Activated gamma-delta T cell treated with Interleukin-2 at 50 U/mL for 16 hours (primary cell): ENCODE data around the gene MYH14.

Experiments
- DNase-seq: peaks from one replicate; pipeline ENCODE4 v3.0.0-alpha.2; 2020

MYH14 gene

DNA sequence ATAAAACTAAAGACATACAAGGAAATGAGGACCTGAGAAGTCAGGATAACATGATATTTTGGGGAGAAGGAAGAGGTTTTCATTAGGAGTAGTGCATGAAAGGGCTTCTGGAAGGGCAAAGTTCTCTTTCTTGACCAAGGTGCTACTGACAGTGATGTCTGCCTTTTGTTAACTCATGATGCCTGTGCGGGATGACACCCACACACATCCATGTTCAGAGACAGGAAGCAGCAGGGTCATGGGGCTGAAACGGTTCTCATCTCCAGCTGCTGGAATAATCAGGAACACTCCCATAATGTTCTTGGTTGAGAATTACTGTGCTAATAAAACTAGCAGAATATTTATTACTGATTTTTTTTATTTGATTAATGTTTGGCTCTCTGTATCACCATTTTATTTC, 96.6 kb downstream of the MYH14 start:
- DNase-seq, result no peak

DNA sequence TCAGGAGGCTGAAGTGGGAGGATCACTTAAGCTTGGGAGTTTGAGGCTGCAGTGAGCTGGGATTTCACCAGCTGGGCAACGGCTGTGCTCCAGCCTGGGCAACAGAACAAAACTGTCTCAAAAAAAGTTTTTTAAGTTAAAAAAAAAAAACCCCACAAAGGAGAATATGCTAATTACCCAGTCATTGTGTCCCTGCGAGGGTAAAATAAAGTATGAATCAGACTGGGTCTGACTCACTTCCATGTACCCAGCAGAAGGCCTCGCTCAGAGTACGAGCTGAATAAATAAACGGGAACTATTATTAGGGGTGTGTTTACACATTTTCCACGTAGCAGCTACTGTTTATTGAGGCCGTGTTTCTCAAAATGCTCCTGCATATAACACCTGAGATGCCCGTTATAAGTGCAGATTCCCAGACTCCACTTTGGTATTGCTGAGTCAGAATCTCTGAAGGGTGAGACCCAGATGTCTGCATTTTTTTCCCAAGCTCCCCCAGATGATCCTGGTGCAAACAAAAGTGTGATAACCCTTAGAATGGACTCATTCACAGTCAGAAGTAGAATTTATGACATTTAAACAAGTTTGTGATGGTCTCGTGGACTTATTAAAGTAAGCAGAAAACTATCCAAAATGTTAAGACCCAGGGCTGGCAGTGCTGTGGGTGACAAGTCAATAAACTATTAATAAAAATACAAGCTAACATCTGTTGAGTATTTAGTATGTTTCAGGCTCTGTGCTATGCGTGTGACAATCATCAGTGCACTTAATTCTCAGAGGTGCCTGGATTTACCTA, 97.6 kb downstream of the MYH14 start:
- DNase-seq, result no peak

DNA sequence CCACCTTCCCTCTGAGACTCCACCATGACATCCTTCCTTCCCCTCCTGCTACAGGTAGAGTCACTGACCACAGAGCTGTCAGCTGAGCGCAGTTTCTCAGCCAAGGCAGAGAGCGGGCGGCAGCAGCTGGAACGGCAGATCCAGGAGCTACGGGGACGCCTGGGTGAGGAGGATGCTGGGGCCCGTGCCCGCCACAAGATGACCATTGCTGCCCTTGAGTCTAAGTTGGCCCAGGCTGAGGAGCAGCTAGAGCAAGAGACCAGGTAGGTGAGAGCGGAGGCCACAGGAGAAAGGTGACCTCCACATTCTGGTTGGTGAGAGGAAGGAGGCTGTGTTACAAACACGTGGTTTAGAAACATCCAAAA, 98.2 kb downstream of the MYH14 start:
- DNase-seq, result no peak

DNA sequence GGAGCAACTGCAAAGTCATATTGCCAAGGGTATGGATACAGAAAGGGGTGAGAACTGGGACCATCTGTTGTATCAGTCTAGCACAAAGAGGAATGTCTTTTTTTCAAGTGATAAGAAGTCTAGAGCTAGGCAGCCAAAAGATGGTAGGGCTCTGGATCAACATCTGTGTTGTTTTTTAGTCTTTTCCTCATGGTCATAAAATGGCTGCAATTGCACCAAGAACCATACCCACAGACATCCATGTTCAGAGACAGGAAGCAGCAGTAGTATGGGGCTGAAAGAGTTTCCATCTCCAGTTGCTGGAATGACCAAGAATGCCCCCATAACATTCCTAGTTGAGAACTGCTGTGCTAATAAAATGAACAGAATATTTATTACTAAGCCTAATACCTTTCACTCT, 100.1 kb downstream of the MYH14 start:
- no peak for DNase-seq

DNA sequence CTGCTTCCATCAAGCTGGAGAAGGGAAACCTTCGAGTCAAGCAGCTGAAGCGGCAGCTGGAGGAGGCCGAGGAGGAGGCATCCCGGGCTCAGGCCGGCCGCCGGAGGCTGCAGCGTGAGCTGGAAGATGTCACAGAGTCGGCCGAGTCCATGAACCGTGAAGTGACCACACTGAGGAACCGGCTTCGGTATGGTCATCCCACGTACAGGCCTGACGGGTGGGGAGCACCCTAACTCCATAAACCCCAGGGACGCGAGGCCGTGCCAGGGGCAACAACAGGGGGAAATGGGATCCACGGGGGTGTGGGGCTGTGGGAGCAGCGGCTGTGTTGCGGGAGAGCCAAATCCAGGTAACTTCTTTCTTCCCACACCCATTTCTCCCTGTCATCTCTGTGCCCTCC, 105.6 kb downstream of the MYH14 start:
- no peak for DNase-seq

DNA sequence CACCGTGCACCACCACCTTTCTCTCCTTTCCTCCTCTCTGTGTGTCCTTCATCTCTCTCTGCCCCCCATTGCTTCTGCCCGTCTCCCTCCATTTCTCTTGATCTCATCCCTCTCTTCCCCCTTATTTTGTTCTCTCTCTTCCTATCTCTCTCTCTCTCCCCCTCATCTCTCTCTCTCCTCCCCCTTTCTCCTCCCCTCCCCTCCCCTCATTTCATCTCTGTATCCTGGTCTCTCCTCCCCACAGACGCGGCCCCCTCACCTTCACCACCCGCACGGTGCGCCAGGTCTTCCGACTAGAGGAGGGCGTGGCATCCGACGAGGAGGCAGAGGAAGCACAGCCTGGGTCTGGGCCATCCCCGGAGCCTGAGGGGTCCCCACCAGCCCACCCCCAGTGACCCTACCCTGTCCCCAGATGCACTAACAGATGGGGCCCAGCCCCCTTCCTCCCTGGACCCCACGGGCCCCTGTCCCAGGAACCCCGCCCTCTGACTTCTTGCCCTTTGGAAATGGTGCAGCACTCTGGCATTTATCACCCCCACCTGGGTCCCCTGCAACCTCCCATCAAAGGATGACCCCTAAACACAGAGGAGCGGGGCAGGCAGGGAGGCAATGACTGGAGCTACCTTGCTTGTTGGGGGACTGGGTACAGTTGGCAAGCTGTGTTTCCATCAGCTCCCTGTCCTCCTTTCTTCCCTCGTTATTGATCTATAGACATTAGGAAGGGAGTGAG, 106.1 kb downstream of the MYH14 start:
- DNase-seq, result no peak

DNA sequence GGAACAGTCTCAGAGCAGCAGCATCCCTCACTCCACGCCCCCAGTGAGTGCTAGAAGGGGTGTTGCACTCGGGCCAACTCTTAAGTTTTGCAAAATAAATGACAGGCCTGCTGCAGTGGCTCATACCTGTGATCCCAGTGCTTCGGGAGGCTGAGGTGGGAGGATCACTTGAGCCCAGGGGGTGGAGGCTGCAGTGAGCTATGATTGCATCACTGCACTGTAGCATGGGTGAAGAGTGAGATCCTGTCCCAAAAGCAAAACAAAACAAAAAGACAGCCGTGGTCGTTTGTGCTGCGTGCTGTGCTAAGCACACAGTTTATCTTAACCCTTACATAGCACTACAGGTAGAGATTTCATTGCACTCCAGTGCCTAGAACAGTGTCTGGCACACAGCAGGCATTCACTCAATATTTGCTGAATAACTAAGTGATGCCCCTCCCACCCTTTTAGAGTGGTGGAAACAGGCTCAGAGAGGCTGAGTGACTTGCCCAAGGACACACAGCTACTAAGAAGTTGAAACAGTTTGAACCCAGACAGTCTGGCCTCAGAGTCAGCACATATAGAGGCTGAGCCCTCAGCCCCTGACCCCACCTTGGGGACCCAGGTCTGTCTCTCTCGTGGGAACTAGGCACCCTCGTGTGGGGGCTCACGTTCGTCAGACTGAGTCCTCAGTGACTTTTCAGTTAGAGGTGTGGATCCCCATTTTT, 107.5 kb downstream of the MYH14 start:
- DNase-seq, result no peak

DNA sequence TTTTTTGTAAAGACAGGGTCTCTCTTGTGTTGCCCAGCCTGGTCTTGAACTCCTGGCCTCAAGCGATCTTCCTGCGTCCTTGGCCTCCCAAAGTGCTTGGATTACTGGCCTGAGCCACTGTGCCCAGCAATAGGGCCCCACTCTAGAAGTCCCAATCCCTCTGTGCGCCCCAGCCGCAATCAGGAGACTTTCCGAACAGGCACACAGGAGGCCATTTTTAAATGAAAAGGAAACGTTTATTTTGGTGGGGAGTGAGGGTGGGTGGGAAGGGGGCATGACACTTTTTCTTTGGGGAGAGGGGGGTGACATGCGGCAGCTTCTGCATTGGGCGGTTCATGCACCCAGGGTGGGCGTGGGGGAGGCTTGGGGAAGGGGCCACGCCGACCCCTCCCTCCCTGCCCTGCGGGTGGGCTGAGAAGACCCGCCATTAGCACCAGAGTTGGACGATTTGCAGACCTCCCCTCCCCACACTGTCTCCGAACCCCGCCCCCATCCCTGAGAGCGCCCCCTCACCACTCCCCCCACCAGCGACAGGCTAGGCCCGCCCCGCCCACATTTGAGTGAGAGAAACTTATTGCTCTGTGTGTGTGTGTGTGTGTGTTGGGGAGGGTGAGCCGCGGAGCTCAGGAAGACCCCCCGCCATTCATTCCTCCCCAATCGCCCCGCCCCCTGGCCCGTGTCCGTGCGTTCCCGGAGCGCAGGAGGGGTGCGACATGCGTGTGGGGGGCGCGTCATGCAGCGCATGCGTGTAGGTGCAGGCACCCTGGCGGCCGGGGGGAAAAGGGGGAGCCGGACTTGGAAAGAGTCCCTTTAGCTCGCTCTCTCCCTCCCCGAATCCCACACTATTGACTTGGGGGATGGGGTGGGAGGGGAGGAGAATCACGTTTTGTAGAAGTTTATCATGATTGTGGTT, 108.6 kb downstream of the MYH14 start:
- DNase-seq, result no peak

DNA sequence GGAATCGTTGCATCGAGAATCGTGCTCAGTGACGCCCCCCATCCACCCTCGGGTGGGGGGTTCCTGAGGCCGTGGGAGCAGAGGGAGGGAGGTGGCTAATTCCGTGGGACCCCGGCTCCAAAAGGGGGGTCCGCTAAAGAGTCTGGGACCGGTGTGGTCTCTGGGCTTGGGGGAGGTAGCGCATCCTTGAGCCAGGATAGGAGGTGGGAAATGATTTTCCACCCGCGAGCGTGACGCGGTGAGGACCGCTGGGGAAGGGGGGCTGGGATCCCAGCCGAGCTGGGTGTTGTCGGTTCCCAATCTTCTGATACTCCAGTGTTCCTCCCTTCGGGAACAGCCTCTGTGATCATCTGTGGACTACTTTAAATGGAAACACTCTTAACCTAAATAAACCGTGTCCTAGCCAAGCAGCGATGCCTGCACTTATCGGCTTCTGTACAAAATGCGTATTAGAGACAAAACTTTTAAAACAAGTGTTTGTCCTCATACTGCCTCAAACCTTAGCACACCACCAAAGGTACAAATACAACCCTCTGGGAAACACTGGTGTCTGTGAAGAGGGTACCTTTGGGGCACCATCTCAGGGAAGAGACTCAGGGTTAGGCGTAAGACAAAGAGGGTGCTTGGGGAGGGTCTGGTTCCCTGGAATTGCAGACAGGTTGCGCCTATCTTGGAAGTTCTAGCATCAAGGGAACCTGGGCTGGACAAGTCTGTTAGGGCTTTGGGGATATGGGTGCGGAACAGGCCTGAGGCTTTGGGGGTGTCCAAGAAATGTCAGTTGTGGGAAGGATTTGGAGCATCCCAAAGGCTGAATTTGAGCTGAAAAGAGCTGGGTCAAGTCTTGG, 109.8 kb downstream of the MYH14 start:
- DNase-seq, result no peak

DNA sequence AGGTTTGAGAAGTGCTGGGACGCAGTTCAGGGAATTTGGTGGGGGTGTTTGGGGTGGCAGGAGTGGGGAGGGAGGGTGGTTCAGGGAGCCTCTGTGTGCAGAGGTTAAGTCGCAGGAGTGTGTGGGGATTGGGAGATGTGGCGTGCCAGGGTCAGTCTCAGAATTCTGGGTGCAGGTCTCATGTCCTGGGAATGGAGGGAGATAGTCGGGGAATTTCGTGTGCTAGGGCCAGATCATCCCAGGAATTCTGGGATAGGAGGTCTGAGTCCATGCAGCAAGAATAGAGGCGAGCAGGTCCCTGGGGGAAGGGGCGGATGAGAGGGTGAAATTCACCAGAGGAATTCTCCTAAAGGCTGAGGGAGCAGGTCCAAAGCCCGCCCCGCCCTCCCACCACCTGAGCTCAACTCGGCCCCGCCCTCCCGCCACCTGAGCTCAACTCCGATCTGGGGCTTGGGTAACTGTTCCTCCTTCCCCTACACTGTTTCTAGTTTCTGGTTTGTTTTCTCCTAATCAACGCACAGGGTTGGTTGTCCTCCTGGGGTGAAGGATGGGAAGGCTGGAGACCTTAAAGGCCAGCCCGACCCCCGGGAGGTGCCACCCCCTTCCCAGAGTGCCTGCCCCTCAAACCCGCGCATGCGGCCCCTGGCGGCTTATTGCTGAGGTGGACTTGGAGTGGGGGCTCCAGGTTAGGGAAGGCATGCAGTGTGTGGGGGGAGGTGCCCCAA, 110.6 kb downstream of the MYH14 start:
- DNase-seq, result no peak

DNA sequence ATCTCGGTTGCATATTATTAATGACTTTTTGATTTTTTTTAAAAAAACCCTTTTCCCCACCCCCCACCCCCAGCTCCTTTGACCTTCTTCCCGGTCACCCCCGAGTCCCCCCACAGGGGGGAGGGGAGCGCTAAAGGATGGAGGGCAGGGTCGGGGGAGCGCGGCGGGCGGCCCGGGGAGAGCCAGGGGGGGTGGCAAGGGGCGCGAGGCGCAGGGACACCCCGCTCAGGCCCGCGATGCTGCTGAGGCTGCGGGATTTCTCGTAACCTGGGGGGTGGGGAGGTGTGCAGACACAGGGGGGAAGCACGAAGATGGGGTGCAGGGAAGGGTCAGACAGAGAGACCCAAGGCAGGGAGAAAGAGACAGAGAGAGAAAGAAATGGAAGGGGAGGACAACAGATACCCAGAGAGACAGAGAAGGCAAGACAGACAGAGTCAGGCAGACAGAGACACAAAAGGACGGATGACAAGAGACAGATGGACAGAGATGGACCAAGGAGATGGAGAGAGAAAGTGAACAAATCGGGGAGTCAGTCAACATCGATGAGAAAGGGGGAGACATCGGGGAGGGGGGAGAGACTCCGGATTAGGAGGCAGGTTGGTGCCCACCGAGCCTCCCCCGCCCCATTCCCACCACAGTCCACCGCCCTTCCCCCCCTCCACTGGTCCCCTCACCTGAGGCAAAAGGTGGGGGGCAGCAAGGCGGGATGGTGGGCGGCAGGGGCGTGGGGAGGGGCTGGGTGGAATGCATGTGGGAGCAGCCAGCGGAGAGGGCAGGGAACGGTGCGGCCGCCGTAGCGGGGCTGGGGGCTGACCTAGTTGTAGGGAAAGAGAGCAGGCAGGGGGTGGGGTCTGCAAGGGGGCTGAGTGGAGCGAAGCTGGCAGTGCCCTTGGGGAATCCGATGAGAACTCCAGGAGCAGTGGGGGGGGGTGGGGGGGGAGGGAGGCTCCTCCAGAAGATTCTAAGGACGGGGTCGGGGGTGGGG, 111.6 kb downstream of the MYH14 start:
- no peak for DNase-seq

DNA sequence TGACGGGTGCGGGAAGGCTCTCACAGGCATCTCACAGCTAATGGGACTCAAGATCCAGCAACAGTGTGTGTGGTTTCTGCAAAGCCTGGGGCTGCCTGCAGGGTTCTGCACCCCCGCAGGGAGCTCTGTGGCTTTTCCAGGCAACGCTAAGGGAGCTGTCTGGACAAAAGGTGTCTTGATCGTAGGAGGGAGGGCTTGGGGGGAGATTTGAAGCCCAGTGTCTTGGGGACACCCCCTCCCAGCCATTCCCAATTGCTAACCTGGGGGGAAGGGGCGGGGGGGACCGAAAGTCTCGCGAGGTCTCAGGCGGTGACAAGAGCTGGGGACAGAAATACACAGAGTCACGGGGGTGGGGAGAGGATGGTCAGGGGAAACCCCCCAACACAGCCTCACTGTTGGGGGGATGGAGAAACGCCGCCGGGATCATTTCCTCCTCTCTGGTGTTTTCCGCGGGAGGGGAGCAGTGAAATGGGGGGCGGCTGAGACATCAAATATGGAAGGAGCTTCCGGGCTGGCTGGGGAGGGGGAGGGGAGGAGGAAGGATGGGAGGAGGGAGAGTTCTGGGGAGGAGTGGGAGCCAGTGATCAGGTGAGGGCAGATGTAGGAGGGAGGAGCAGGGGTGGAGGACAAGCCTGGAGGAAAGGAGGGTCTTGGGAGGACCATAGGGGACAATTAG, 112.5 kb downstream of the MYH14 start:
- DNase-seq, result no peak

DNA sequence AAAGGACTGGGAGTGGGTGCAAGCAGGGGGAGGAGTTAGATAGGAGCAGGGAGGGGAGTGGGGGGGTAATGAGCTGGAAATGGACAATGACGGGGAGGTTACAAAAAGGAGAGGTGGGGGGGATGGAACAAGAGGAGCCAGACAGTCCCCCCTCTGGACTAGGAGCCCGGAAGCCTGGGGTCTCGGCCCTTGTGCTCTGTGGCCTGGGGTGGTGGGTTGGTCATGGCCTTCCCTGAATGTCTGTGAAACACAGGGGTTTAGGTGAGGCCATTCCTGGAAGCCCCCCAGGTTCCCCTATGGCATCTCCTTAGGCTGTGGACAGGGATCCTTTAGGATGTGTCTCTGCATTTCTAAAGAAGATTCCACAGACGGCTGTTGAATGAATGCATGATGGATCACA, 113.7 kb downstream of the MYH14 start:
- no peak for DNase-seq

DNA sequence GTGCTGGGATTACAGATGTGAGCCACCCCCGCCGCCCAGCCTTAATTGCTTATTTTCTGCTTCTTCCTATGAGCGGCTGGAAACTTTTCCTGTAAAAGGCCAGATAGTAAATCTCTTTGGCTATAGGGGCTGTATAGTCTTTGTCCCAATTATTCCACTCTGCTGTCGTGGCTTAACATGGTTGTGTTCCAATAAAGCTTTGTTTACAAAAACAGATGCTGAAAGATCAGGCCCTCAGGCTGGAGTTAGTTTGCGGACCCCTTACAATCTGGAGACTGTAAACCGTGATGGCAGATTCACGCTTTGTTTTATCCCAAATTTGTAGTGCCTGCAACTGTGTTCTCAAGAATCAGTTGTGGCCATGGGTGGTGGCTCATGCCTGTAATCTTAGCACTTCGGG, 115.0 kb downstream of the MYH14 start:
- DNase-seq, result no peak

DNA sequence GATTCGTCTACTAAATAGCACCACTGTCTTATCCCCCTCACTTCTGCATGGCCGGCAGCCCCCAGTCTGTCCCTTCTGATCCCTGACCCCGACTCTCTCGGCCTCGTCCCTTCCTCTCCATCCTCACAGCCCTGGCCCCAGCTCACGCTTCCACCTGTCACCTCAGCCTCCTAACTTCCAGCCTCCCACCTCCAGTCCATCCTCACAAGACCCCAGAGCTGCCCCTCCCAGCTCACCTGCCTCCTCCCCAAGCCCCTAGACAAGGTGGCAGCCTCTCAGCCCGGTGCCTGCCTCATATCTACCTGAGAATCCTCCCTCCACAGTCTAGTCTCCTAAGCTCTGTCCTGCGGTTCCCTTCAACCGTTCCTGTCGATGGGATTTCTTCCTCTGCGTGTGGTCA, 115.7 kb downstream of the MYH14 start:
- DNase-seq, result no peak

DNA sequence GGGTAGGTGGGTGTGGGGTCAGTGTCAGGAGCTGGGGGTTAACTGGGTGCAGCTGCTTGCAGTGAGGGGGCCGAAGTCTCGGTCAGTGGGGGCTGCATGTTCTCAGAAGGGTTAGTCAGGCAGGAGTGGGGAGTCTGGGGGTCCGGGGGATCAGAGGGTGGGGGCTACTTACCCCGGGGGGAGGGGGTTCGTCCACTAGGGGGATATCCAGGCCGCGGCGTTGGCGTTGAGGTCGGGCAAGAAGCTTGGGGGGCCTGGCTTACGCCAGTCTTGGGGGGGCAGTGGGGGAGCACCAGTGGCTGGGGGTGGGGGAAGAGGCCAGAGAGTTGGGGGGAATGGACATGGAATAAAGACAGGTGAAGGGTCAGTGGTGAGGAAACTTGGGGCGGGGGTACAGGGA, 116.6 kb downstream of the MYH14 start:
- no peak for DNase-seq

DNA sequence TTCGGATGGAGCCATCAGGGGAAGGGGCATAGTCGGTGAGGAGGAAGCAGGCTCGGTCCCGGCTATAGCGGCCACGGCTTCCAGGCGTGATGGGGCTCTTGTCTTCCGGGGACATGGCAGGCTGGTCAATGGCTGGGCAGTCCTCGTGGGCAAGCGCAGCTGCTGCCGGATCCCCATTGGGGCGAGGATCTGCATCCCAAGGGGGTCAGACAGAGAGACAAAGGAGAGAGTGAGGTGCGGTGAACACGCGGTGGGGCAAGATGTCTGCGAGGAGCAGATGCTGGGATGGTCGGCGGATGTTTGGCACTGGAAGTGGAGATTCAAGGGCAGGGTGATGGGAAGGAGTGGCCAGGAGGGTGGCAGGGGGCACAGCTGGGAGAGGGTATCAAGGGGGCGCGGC, 117.2 kb downstream of the MYH14 start:
- DNase-seq, result no peak

DNA sequence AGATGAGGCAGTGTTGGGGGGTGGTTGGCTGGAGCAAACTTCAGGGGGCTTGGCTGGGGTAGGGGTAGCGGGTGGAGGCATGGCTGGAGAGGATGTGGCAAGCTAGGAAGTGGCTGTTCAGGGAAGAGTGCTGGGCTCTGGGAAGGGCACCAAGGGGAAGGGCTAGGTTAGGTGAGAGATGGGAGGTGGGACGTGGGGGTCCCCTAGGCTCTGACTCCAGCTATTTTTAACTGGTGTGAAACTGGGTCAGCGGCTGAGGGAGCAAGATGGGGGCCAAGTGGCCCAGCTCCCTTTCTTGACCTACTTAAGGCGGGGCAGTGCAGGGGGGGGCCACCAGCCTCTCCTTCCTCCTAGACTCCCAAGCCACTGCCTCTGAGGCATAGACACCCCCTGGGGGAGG, 118.4 kb downstream of the MYH14 start:
- DNase-seq, result no peak

DNA sequence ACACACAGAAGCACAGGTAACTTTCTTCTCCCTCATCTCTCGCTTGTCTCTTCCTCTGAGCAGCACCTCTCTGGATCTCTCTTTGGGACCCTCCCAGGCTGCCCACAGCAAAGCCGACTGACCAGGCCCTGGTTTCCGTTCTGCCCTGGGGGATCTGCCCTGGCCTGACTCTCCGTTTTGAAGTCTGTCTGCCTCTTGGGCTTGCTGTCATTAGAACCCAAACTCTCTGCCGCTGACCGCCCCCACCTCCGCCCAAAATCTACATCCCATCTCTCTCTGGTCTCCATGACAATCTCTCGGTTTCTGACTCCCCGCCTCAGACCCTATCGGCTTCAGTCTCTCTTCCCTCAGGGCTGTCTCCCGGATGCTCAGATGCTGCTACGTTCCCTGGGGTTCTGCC, 118.8 kb downstream of the MYH14 start:
- DNase-seq, result no peak
